ENCODE measurements around the gene CLCN4. TPM values are rescaled to one million over a fixed set of nuclear protein-coding genes. Genes with fewer than 3 reads are reported as not detected.
A peak's percentile ranks its signal among the peaks of the same experiment; 100 is the strongest.

Gene CLCN4
- total RNA-seq, 1 donor: 14.1 TPM

GRCh38 chrX:10173331-10173900 is 16.6 kb downstream of the CLCN4 start:
- no peak for TF ChIP-seq CTCF (IDR thresholded peaks at IDR 0.05; ENCODE audit: extremely low read depth, low read depth, low read length)
- no peaks in the 10 kb centered on the region for H3K27me3 ChIP-seq (ENCODE audit: insufficient read depth, low read length)
- no peaks in the 10 kb centered on the region for H4K20me1 ChIP-seq (ENCODE audit: insufficient read depth, low read length)
- peak overlapping the region; percentile 70 for H2AFZ ChIP-seq (ENCODE audit: low read length)
- peaks cover 14% of the 10 kb centered on the region for H3K4me1 ChIP-seq (ENCODE audit: insufficient read depth, low read length)
- H3K4me2 ChIP-seq (ENCODE audit: insufficient read depth, low read length): peak overlapping the region; percentile 64
- DNase-seq (ENCODE audit: insufficient read length, low spot score, missing footprints): peak; percentile 96
- no peaks in the 10 kb centered on the region for H3K9me3 ChIP-seq (ENCODE audit: low read depth, low read length)
- H3K27ac ChIP-seq (ENCODE audit: low read depth, low read length): peak overlapping the region; percentile 55
- peak overlapping the region; percentile 50 for H3K4me3 ChIP-seq (ENCODE audit: insufficient read depth, low read length)
- H3K36me3 ChIP-seq (ENCODE audit: insufficient read depth, low read length): no peaks in the 10 kb centered on the region
- H3K79me2 ChIP-seq (ENCODE audit: insufficient read depth, low read length): no peaks in the 10 kb centered on the region

- DNase-seq (ENCODE audit: insufficient read length, low spot score, missing footprints): no peak
- Histone ChIP-seq H3K79me2 (ENCODE audit: insufficient read depth, low read length) (no peaks in the 10 kb centered on the region), H3K36me3 (ENCODE audit: insufficient read depth, low read length) (no peaks in the 10 kb centered on the region), H3K27ac (ENCODE audit: low read depth, low read length) (peak overlapping the region; percentile 55), H4K20me1 (ENCODE audit: insufficient read depth, low read length) (no peaks in the 10 kb centered on the region), H3K27me3 (ENCODE audit: insufficient read depth, low read length) (no peaks in the 10 kb centered on the region), H3K4me3 (ENCODE audit: insufficient read depth, low read length) (peak overlapping the region; percentile 33), H3K4me2 (ENCODE audit: insufficient read depth, low read length) (peak overlapping the region; percentile 56), H2AFZ (ENCODE audit: low read length) (no peak overlapping the region), H3K4me1 (ENCODE audit: insufficient read depth, low read length) (peaks cover 14% of the 10 kb centered on the region), H3K9me3 (ENCODE audit: low read depth, low read length) (no peaks in the 10 kb centered on the region)
- no peak for TF ChIP-seq CTCF (IDR thresholded peaks at IDR 0.05; ENCODE audit: extremely low read depth, low read depth, low read length)
Measured at GRCh38 chrX:10174051-10174450, 17.3 kb downstream of the CLCN4 start.

GRCh38 chrX:10174810-10175209 is 18.0 kb downstream of the CLCN4 start:
- DNase-seq (ENCODE audit: insufficient read length, low spot score, missing footprints): no peak
- H3K4me2 ChIP-seq (ENCODE audit: insufficient read depth, low read length): peak overlapping the region; percentile 32

More at GRCh38 chrX:10174810-10175209, 18.0 kb downstream of the CLCN4 start:
- Histone ChIP-seq H3K4me3 (ENCODE audit: insufficient read depth, low read length) (no peak overlapping the region), H3K79me2 (ENCODE audit: insufficient read depth, low read length) (no peaks in the 10 kb centered on the region), H2AFZ (ENCODE audit: low read length) (no peak overlapping the region), H4K20me1 (ENCODE audit: insufficient read depth, low read length) (no peaks in the 10 kb centered on the region), H3K27ac (ENCODE audit: low read depth, low read length) (no peak overlapping the region), H3K27me3 (ENCODE audit: insufficient read depth, low read length) (no peaks in the 10 kb centered on the region), H3K36me3 (ENCODE audit: insufficient read depth, low read length) (no peaks in the 10 kb centered on the region), H3K9me3 (ENCODE audit: low read depth, low read length) (no peaks in the 10 kb centered on the region), H3K4me1 (ENCODE audit: insufficient read depth, low read length) (peaks cover 14% of the 10 kb centered on the region)
- no peak for TF ChIP-seq CTCF (IDR thresholded peaks at IDR 0.05; ENCODE audit: extremely low read depth, low read depth, low read length)
